Spinal cord (tissue), 10 donors: ENCODE measurements around the gene ERC1. TPM values are rescaled to one million over a fixed set of nuclear protein-coding genes. Genes with fewer than 3 reads are reported as not detected.

Experiments
- DNase-seq, 6 donors: peaks; one replicate each; pipeline versions ENCODE4 v3.0.0 to v3.0.0-alpha.2; 2013 to 2015; ENCODE audit warnings: low spot score in 6 of 6, low read depth in 4 of 6
- H3K27ac ChIP-seq: one replicate; pipeline ENCODE4 v1.5.1; 2013; ENCODE audit warnings: low read depth, low read length, control low read depth
- H3K27me3 ChIP-seq: one replicate; pipeline ENCODE4 v1.6.1; 2013; ENCODE audit warnings: low read length; ENCODE audit not compliant: control insufficient read depth, insufficient read depth
- H3K36me3 ChIP-seq: one replicate; pipeline ENCODE4 v1.6.1; 2013; ENCODE audit warnings: low read length; ENCODE audit not compliant: control insufficient read depth, insufficient read depth
- H3K4me1 ChIP-seq: one replicate; pipeline ENCODE4 v1.6.1; 2013; ENCODE audit warnings: low read length; ENCODE audit not compliant: control insufficient read depth, insufficient read depth
- H3K4me3 ChIP-seq: one replicate; pipeline ENCODE4 v1.5.1; 2013; ENCODE audit warnings: low read depth, low read length, control low read depth
- H3K9me3 ChIP-seq: one replicate; pipeline ENCODE4 v1.6.1; 2013; ENCODE audit warnings: low read length; ENCODE audit not compliant: control insufficient read depth, insufficient read depth
- WGBS: methylation state at CpG from one replicate; pipeline ENCODE4 v1.1.5; 2013; ENCODE audit warnings: missing lambda C conversion rate; ENCODE audit not compliant: insufficient coverage; 5-methylcytosine and 5-hydroxymethylcytosine counted together
- polyA plus RNA-seq, 2 donors: library from polyadenylated mRNA; unstranded; fragments of 120-200 nt; gene quantifications; one replicate each; pipeline ENCODE4 v1.2.1, GENCODE V29; 2013; ENCODE audit not compliant: insufficient read length in 2 of 2
- total RNA-seq, 2 donors: library from RNA; depleted of rRNA in 1 of 2; stranded (reverse); fragments of 120-200 nt in 1 of 2; fragments of >200 nt in 1 of 2; gene quantifications; one replicate each; pipeline versions ENCODE4 v1.2.3 to v1.2.4, GENCODE V29; 2013 to 2014
- donor health status: healthy.

ERC1 gene
- total and polyA plus RNA-seq, 4 donors, result 44.3 to 75.5 (median 47.9) TPM

DNA sequence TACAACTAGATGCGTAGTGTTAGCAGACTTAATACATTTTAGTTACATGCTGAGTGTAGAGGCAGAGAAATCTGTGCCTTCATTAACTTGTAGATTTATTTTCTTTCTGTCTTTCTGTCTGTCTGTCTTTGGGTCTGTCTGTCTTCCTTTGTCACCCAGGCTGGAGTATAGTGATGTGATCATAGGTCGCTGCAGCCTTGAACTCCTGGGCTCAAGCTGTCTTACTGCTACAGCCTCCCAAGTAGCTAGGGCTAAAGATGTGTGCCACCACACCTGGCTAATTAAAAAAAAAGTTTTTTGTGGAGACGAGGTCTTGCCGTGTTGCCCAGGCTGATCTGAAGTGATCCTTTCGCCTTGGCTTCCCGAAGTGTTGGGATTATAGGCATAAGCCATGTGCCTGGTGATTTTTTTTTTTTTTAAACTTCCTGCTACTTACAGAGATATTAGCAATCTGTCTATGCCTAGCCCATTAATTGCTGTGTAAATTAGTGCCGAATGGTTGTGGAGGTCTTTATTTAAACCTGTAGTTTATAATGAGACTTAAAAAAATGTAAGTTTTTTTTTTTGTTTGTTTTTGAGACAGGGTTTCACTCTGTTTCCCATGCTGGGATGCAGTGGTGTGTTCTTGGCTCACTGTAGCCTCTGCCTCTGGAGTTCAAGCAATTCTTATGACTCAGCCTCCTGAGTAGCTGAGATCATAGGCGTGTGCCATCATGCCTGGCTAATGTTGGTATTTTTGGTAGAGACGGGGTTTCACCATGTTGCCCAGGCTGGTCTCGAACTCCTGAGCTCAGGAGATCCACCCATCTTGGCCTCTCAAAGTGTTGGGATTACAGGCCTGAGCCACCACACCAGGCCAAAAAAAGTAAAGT, 22.8 kb downstream of the ERC1 start:
- DNase-seq, result no peak
- 100% methylated on average over 1 of the region's 10 CpGs for WGBS
- no peak overlapping the region for H3K4me3 ChIP-seq

DNA sequence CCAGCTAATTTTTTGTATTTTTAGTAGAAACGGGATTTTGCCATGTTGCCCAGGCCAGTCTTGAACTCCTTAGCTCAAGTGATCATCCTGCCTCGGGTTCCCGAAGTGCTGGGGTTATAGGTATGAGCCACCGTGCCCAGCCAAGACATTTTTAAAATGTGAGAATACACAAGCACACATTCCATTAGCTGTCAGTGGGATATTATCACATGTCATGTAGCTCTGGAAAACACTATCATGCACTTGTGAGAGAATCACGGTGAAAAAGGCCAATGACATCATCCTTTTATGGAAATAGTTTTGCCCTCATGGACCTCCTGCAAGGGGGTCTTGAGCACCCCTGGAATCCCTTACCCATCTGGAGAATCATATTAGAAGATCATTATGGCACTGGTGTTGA, 28.3 kb downstream of the ERC1 start:
- Histone ChIP-seq H3K9me3 (no peaks in the 10 kb centered on the region), H3K27ac (no peak overlapping the region), H3K36me3 (no peaks in the 10 kb centered on the region), H3K4me1 (no peaks in the 10 kb centered on the region), H3K27me3 (no peaks in the 10 kb centered on the region), H3K4me3 (no peak overlapping the region)
- WGBS, result 83% methylated on average over 1 of the region's 5 CpGs
- no peak for DNase-seq

More for the DNA sequence above, 22.8 kb downstream of the ERC1 start:
- Histone ChIP-seq H3K4me1 (no peaks in the 10 kb centered on the region), H3K27ac (no peak overlapping the region), H3K9me3 (no peaks in the 10 kb centered on the region), H3K27me3 (no peaks in the 10 kb centered on the region), H3K36me3 (no peaks in the 10 kb centered on the region)

DNA sequence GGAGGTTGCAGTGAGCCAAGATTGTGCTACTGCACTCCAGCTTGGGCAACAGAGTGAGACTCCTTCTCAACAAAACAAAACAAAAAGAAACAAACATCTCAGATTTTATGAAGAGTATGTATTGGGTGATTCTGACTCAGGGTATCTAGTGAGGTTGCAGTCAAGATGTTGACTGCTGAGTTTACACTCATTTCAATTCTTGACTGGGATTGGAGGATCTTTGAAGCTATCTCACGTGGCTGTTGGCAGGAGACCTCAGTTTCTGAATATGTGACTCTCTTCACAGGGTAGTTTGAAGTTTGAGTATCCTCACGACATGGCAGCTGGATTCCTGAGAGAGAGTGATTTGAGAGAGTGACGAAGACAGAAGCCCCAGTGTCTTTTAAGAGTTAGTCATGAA, 29.4 kb downstream of the ERC1 start:
- H3K36me3 ChIP-seq, result no peaks in the 10 kb centered on the region
- H3K27me3 ChIP-seq, result no peaks in the 10 kb centered on the region
- no peaks in the 10 kb centered on the region for H3K4me1 ChIP-seq
- no peaks in the 10 kb centered on the region for H3K9me3 ChIP-seq
- DNase-seq, result no peak
- WGBS, result no CpG with 5 or more reads among the region's 3 CpGs
- no peak overlapping the region for H3K4me3 ChIP-seq
- no peak overlapping the region for H3K27ac ChIP-seq

DNA sequence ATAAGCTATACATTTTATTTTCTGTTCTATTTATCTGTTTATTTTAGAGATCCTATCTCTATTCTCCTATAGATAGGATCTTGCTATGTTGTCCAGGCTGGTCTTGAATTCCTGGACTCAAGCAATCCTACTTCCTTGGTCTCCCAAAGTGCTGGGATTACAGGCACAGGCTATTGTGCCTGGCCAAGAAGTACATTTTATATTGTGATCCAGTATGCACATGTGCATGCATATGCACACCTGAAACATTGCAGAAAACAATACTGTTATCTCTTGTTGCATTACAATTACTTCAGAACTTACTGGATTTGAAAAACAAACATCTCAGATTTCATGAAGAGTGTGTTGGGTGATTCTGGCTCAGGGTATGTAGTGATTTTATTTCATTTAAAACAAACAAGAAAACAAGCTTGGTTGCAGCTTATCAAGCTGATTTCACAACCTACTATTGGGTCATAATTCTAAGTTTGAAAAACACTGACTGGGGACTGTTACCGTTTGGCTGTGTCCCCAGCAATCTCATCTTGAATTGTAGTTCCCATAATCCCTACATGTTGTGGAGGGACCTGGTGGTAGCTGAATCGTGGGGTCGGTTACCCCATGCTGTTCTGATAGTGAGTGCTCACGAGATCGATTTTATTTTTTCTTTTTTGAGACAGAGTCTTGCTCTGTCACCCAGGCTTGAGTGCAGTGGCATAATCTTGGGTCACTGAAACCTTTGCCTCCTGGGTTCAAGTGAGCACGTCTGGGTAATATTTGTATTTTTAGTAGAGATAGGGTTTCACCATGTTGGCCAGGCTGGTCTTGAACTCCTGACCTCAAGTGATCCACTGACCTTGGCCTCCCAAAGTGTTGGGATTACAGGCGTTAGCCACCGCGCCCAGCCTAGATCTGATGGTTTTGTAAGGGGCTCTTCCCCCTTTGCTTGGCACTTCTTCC, 31.3 kb downstream of the ERC1 start:
- no peaks in the 10 kb centered on the region for H3K4me1 ChIP-seq
- no peaks in the 10 kb centered on the region for H3K9me3 ChIP-seq
- no peak overlapping the region for H3K27ac ChIP-seq
- WGBS, result 100% methylated on average over 5 of the region's 9 CpGs
- DNase-seq, result no peak
- no peaks in the 10 kb centered on the region for H3K36me3 ChIP-seq
- no peaks in the 10 kb centered on the region for H3K27me3 ChIP-seq
- H3K4me3 ChIP-seq, result no peak overlapping the region

DNA sequence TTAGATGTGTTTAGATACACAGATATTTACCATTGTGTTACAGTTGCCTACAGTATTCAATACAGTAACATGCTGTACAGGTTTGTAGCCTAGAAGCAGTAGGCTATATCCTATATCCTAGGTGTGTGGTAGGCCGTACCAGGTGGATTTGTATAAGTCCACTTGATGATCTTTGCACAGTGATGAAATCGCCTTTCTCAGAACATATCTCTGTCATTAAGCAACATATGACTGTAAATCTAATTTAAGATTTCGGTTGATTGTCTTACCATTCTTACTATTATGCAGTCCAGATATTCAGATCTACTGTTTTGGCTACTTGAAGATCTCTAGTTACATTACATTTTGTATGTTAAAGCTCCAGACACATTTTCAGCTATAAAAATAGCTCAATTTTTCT, 39.8 kb downstream of the ERC1 start:
- no peak for DNase-seq
- no CpG with 5 or more reads among the region's 3 CpGs for WGBS
- H3K27ac ChIP-seq, result no peak overlapping the region
- no peaks in the 10 kb centered on the region for H3K27me3 ChIP-seq
- no peaks in the 10 kb centered on the region for H3K9me3 ChIP-seq
- no peak overlapping the region for H3K4me3 ChIP-seq
- no peaks in the 10 kb centered on the region for H3K4me1 ChIP-seq
- peaks cover 12% of the 10 kb centered on the region for H3K36me3 ChIP-seq

DNA sequence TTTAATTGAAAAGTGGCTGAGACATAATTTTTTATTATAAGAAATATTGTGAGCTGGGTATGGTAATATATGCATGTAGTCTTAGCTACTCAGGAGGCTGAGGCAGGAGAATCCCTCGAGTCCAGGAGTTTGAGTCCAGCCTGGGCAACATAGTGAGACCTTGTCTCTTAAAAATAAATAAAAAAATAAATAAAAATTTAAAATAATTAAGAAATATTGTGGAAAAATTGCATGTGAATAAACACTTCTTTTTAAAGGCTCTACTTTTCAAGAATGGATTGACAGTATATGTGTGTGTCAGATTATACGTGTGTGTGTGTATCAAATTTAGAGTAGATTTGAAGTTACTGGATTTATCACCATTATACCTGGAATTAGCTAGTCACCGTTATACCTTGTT, 43.2 kb downstream of the ERC1 start:
- Histone ChIP-seq H3K36me3 (peaks cover 4% of the 10 kb centered on the region), H3K27me3 (no peaks in the 10 kb centered on the region), H3K4me1 (no peaks in the 10 kb centered on the region), H3K9me3 (no peaks in the 10 kb centered on the region), H3K27ac (no peak overlapping the region), H3K4me3 (no peak overlapping the region)
- WGBS, result no CpG with 5 or more reads among the region's 3 CpGs
- DNase-seq, result no peak

DNA sequence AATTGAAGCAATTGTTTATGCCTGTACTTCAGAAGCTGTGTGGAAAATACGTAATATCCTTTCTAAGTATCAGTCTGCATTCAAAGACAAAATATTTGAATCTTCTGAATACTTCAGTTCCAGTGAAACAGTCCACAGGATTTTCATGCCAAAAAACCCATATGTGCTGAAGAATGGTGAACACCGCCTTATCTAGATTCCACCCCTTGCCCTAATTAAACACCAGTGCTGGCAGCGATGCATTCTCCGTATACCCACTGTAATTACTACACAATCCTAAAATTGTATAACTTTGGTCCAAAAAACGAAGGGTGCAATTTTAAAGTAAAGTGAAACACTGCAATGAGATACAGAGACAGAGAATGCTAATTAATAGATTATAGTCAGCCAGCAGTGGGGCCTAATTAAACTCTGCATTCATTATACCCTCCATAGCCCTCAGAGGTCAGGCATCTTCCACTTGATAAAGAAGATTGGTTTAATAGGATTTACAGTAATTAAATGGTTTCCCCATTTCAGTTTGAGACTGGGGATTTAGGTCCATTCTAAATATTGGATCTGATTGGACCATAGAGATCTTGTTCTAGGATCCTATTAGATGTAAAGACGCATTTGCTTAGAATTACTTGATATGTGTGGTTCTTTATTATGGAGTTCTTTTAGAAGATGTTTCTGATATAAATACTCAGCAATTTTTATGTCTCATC, 43.9 kb downstream of the ERC1 start:
- no CpG with 5 or more reads among the region's 6 CpGs for WGBS
- Histone ChIP-seq H3K4me1 (no peaks in the 10 kb centered on the region), H3K36me3 (peaks cover 4% of the 10 kb centered on the region), H3K27me3 (no peaks in the 10 kb centered on the region), H3K27ac (no peak overlapping the region), H3K4me3 (no peak overlapping the region), H3K9me3 (no peaks in the 10 kb centered on the region)
- peak in 2 of 6 donors; percentile 71 to 76 for DNase-seq

DNA sequence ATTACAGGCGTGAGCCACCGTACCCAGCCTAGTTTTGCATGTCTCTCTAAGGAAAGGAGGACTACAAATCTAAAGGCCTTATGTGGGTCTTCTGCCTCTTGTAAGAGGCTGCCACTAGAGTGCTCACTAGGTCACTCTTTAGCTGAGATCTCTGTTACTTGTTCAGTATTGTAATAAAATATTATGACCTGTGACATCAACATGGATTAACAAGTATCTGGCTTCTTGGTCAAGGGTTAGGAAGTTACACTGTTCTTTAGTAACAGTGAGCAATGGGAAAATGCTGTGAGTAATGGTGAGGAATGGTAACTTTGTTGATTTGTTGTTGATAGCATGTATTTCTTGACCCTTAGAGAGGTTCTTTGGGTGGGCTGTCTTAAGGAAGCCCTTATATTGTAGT, 50.5 kb downstream of the ERC1 start:
- H3K9me3 ChIP-seq, result no peaks in the 10 kb centered on the region
- H3K27me3 ChIP-seq, result no peaks in the 10 kb centered on the region
- DNase-seq, result no peak
- H3K36me3 ChIP-seq, result no peaks in the 10 kb centered on the region
- H3K27ac ChIP-seq, result no peak overlapping the region
- no peaks in the 10 kb centered on the region for H3K4me1 ChIP-seq
- H3K4me3 ChIP-seq, result no peak overlapping the region
- WGBS, result no CpG with 5 or more reads among the region's 2 CpGs

DNA sequence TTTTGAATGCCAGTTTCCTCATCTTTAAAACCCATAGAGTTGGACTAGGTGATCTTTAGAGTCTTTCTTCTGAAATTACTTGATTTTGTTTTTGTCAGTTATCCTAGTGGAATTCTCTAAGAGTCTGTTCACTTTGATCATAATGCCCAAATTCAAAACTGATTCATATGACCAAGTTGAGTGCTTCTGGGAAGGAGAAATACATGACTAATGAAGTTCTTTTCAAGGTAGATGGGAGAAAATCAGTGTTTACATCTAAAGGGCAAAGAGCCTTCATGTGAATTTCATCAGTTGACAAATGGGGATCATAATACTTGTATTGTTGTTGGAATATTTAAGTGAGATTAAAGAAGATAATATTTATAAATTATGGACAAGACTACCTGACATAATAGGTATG, 53.2 kb downstream of the ERC1 start:
- Histone ChIP-seq H3K36me3 (no peaks in the 10 kb centered on the region), H3K9me3 (no peaks in the 10 kb centered on the region), H3K27me3 (no peaks in the 10 kb centered on the region), H3K27ac (no peak overlapping the region), H3K4me3 (no peak overlapping the region), H3K4me1 (no peaks in the 10 kb centered on the region)
- no peak for DNase-seq
